ENCODE measurements around the gene ATP11A. TPM values are rescaled to one million over a fixed set of nuclear protein-coding genes. Genes with fewer than 3 reads are reported as not detected.

ATP11A gene
- total and polyA plus RNA-seq, 2 donors (not counting 3 experiments of a cell fraction or from before 2014, with no cell fraction given), result 16.5 to 88.1 TPM

GRCh38 chr13:112768795-112769481 is 79.1 kb downstream of the ATP11A start:
- H3K27ac ChIP-seq (ENCODE audit: insufficient read depth, low read depth, low read length), result no peak overlapping the region
- ChIA-PET CTCF (no interaction called here), POLR2A (no interaction called here)
- H3K27me3 ChIP-seq (ENCODE audit: control insufficient read depth in 2 of 2, insufficient read depth in 2 of 2, low read length in 2 of 2), result no peaks in the 10 kb centered on the region
- H3K79me2 ChIP-seq (ENCODE audit: control insufficient read depth, insufficient read depth, low read length), result no peaks in the 10 kb centered on the region
- no peak for DNase-seq (ENCODE audit: low read depth, low spot score)
- FAIRE-seq, result no peak
- intact Hi-C loops (cut with micrococcal nuclease) (no loop called here), dilution Hi-C loops (cut with MboI; ENCODE audit: extremely low pct_ligation_motif_present, low sequenced_read_pairs) (no loop called here)
- H3K4me1 ChIP-seq (ENCODE audit: control insufficient read depth, extremely low read depth, insufficient read depth, low read length), result no peaks in the 10 kb centered on the region
- no peak overlapping the region for H2AFZ ChIP-seq (ENCODE audit: low read depth, low read length)
- H4K20me1 ChIP-seq (replicated peaks; ENCODE audit: control insufficient read depth, extremely low read depth, insufficient read depth, low read length), result no peaks in the 10 kb centered on the region
- BruUV-seq (replicated peaks), result no TSS peak
- no peaks in the 10 kb centered on the region for H3K9me3 ChIP-seq (replicated peaks; ENCODE audit: control insufficient read depth, insufficient read depth, low read length)
- H3K4me2 ChIP-seq (ENCODE audit: insufficient read depth, low read length), result no peak overlapping the region
- TF ChIP-seq, protein P1, sequence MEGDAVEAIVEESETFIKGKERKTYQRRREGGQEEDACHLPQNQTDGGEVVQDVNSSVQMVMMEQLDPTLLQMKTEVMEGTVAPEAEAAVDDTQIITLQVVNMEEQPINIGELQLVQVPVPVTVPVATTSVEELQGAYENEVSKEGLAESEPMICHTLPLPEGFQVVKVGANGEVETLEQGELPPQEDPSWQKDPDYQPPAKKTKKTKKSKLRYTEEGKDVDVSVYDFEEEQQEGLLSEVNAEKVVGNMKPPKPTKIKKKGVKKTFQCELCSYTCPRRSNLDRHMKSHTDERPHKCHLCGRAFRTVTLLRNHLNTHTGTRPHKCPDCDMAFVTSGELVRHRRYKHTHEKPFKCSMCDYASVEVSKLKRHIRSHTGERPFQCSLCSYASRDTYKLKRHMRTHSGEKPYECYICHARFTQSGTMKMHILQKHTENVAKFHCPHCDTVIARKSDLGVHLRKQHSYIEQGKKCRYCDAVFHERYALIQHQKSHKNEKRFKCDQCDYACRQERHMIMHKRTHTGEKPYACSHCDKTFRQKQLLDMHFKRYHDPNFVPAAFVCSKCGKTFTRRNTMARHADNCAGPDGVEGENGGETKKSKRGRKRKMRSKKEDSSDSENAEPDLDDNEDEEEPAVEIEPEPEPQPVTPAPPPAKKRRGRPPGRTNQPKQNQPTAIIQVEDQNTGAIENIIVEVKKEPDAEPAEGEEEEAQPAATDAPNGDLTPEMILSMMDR (IDR thresholded peaks at IDR 0.05; ENCODE audit: extremely low read depth in 1 of 2, insufficient read depth in 1 of 2, low read depth in 1 of 2, low read length in 2 of 2), result no peak
- no peak for TF ChIP-seq GATA2 (IDR thresholded peaks at IDR 0.05; ENCODE audit: insufficient read depth, insufficient read length, low read depth, low read length)
- TF ChIP-seq, protein P2, sequence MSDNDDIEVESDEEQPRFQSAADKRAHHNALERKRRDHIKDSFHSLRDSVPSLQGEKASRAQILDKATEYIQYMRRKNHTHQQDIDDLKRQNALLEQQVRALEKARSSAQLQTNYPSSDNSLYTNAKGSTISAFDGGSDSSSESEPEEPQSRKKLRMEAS (IDR thresholded peaks at IDR 0.05; ENCODE audit: insufficient read depth, insufficient read length), result no peak
- no peak for TF ChIP-seq EZH2 (IDR thresholded peaks at IDR 0.05; ENCODE audit: borderline replicate concordance, low read depth, low read length, severe bottlenecking)
- TF ChIP-seq FOS (IDR thresholded peaks at IDR 0.05; ENCODE audit: borderline replicate concordance, insufficient read depth, low read length), result no peak
- H3K9ac ChIP-seq (replicated peaks; ENCODE audit: extremely low read depth, insufficient read depth, low read length), result no peak overlapping the region
- peaks cover 0 to 2% of the 10 kb centered on the region in 2 experiments for H3K36me3 ChIP-seq (ENCODE audit: control insufficient read depth in 2 of 2, extremely low read depth in 1 of 2, insufficient read depth in 2 of 2, low read length in 2 of 2)
- H3K9me1 ChIP-seq (replicated peaks; ENCODE audit: control insufficient read depth, extremely low read depth, insufficient read depth, low read length), result no peaks in the 10 kb centered on the region
- no peak overlapping the region for H3K4me3 ChIP-seq (replicated peaks in 1 of 3; ENCODE audit: insufficient read depth in 1 of 3, low read depth in 1 of 3, low read length in 3 of 3)

Measured in endothelial cell of umbilical vein (primary cell).